GM12878 (cell line): ENCODE data around the gene DIAPH1.
A peak's percentile ranks its signal among the peaks of the same experiment; 100 is the strongest.

Experiments used
- ATF3 ChIP-seq: IDR thresholded peaks from 2 replicates; pipeline ENCODE4 v1.6.1; 2011; ENCODE audit warnings: low read depth, mild to moderate bottlenecking, low read length, moderate library complexity, borderline replicate concordance; ENCODE audit errors: extremely low read depth
- CBX5 ChIP-seq: sonication (generic); IDR thresholded peaks from 2 replicates; pipeline ENCODE4 v1.6.1; 2016; ENCODE audit warnings: low read depth, moderate library complexity, mild to moderate bottlenecking, inconsistent platforms
- CEBPB ChIP-seq, 2 experiments: fragments of 150-350 bp in 1 of 2; IDR thresholded peaks; 2 replicates each; pipeline ENCODE4 v1.6.1; 2012 to 2014; ENCODE audit warnings: low read depth in 2 of 2, low read length in 2 of 2, borderline replicate concordance in 1 of 2, inconsistent platforms in 1 of 2
- CTCF ChIP-seq, 3 experiments: IDR thresholded peaks in 2 of 3; conservative IDR thresholded peaks in 1 of 3; 2 replicates each; pipeline ENCODE4 v1.5.1; 2011; ENCODE audit warnings: low read depth in 3 of 3, low read length in 3 of 3, mild to moderate bottlenecking in 3 of 3, control low read depth in 2 of 3, moderate library complexity in 2 of 3, inconsistent platforms in 1 of 3, mixed read lengths in 1 of 3; ENCODE audit not compliant: control insufficient read depth in 2 of 3, insufficient read depth in 1 of 3; ENCODE audit errors: extremely low read depth in 1 of 3
- KAT2A ChIP-seq: conservative IDR thresholded peaks from 2 replicates; pipeline ENCODE4 v1.6.1; 2011; ENCODE audit warnings: low read depth, low read length; ENCODE audit not compliant: control insufficient read depth
- MAX ChIP-seq: IDR thresholded peaks from 2 replicates; pipeline ENCODE4 v1.6.1; 2012; ENCODE audit warnings: low read depth, low read length, improper control_type of control experiment
- MEF2A ChIP-seq: IDR thresholded peaks from 2 replicates; pipeline ENCODE4 v1.6.1; 2011; ENCODE audit warnings: low read depth, mild to moderate bottlenecking, low read length, moderate library complexity; ENCODE audit not compliant: insufficient read depth
- REST ChIP-seq: IDR thresholded peaks from 2 replicates; pipeline ENCODE4 v1.6.1; 2012; ENCODE audit warnings: mild to moderate bottlenecking, low read depth, low read length
- SMC3 ChIP-seq: IDR thresholded peaks from 2 replicates; pipeline ENCODE4 v1.6.1; 2011; ENCODE audit warnings: low read length, improper control_type of control experiment, borderline replicate concordance
- SP1 ChIP-seq: IDR thresholded peaks from one replicate; pipeline ENCODE4 v1.6.1; 2011; ENCODE audit warnings: low read depth, low read length
- TCF12 ChIP-seq: IDR thresholded peaks from 2 replicates; pipeline ENCODE4 v1.6.1; 2011; ENCODE audit warnings: low read depth, mild to moderate bottlenecking, low read length
- ZNF274 ChIP-seq: IDR thresholded peaks from one replicate; pipeline ENCODE4 v1.8.0; 2011; ENCODE audit not compliant: insufficient read length, insufficient read depth

GRCh38 chr5:141557681-141558136, 61.1 kb downstream of the DIAPH1 start:
- peak; percentile 72 to 82 (median 78) for TF ChIP-seq CTCF (IDR thresholded peaks at IDR 0.05 in 2 of 3, conservative IDR thresholded peaks at IDR 0.05 in 1 of 3; ENCODE audit: control insufficient read depth in 2 of 3, extremely low read depth in 1 of 3, insufficient read depth in 1 of 3, low read depth in 3 of 3, low read length in 3 of 3)
- TF ChIP-seq ZNF274, result no peak
- TF ChIP-seq ATF3, result no peak
- TF ChIP-seq CEBPB (IDR thresholded peaks at IDR 0.05; ENCODE audit: borderline replicate concordance in 1 of 2, low read depth in 2 of 2, low read length in 2 of 2), result no peak
- no peak for TF ChIP-seq REST
- TF ChIP-seq TCF12, result no peak
- TF ChIP-seq SP1, result no peak
- TF ChIP-seq MEF2A, result no peak
- TF ChIP-seq SMC3, result peak; percentile 99
- no peak for TF ChIP-seq MAX
- TF ChIP-seq KAT2A, result no peak
- no peak for TF ChIP-seq CBX5
